GM13976 (cell line): ENCODE results near the gene TLX2.

Source experiments
- DNase-seq: peaks from one replicate; pipeline ENCODE4 v3.0.0; 2012; ENCODE audit warnings: low spot score
- in situ Hi-C: fragments of 300-500 bp; cut with MboI; formaldehyde crosslinking; loops from one replicate; pipeline ENCODE4 v1.12.0; 2022; ENCODE audit warnings: low sequenced_read_pairs, mixed read lengths, inconsistent platforms; ENCODE audit not compliant: unreplicated experiment
- TF ChIP-seq, protein P1 (sequence below): IDR thresholded peaks from 2 replicates; pipeline ENCODE4 v1.5.1; 2012; ENCODE audit warnings: borderline replicate concordance, mild to moderate bottlenecking; ENCODE audit not compliant: insufficient read depth; ENCODE audit errors: extremely low read depth, missing control alignments, control extremely low read depth

The TLX2 gene

DNA sequence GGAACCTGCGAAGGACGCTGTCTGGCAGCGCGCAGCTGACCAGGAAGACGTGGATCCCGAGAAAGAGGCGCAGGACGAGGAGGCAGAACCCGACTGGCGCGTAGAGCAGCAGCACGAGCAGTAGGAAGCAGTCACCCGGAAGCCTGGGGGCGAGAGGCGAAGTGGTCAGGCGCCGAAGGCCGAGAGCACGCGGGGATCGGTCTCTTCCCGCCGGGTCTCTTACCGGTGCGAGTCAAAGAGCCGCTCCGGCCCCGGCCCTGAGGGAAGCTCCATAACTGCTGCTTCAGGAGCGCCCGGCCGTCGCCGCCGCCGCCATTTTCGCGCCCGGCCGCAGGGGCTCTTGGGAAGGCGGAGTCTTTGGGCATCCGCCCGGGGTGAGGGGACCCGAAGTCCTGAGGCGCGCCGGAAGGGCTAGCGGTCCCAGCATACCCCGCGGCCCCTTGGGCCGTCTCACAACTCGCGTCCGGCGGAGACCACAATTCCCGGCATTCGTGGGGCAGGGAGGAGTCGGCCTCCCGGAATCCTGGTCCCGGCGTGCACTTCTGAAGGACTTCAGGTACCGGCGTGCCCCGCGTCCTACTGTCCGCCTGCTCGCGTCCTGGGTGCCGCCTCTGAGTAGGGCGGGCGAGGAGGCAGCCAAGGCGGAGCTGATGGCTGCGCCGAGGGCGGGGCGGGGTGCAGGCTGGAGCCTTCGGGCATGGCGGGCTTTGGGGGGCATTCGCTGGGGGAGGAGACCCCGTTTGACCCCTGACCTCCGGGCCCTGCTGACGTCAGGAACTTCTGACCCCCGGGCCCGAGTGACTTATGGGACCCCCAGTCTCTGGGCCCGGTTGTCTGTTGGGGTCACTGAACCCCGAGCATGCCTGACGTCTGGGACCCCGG is 15.3 kb downstream of the TLX2 start, which contains the start of the genes AUP1 and HTRA2:
Gene AUP1 (minus strand): TSS at position 350 of the 882 bp plus-strand sequence. CDS start 77 bp downstream, at position 273.
Gene HTRA2 (plus strand): TSS at position 577 of the 882 bp plus-strand sequence. CDS start 74 bp downstream, at position 651.
- TF ChIP-seq, protein P1, sequence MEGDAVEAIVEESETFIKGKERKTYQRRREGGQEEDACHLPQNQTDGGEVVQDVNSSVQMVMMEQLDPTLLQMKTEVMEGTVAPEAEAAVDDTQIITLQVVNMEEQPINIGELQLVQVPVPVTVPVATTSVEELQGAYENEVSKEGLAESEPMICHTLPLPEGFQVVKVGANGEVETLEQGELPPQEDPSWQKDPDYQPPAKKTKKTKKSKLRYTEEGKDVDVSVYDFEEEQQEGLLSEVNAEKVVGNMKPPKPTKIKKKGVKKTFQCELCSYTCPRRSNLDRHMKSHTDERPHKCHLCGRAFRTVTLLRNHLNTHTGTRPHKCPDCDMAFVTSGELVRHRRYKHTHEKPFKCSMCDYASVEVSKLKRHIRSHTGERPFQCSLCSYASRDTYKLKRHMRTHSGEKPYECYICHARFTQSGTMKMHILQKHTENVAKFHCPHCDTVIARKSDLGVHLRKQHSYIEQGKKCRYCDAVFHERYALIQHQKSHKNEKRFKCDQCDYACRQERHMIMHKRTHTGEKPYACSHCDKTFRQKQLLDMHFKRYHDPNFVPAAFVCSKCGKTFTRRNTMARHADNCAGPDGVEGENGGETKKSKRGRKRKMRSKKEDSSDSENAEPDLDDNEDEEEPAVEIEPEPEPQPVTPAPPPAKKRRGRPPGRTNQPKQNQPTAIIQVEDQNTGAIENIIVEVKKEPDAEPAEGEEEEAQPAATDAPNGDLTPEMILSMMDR, result no peak
- in situ Hi-C loops, result loop anchor here (10.0 kb wide), 1 partner anchor 55 kb away; no protein-coding TSS in a partner anchor
- peak; percentile 99 for DNase-seq

DNA sequence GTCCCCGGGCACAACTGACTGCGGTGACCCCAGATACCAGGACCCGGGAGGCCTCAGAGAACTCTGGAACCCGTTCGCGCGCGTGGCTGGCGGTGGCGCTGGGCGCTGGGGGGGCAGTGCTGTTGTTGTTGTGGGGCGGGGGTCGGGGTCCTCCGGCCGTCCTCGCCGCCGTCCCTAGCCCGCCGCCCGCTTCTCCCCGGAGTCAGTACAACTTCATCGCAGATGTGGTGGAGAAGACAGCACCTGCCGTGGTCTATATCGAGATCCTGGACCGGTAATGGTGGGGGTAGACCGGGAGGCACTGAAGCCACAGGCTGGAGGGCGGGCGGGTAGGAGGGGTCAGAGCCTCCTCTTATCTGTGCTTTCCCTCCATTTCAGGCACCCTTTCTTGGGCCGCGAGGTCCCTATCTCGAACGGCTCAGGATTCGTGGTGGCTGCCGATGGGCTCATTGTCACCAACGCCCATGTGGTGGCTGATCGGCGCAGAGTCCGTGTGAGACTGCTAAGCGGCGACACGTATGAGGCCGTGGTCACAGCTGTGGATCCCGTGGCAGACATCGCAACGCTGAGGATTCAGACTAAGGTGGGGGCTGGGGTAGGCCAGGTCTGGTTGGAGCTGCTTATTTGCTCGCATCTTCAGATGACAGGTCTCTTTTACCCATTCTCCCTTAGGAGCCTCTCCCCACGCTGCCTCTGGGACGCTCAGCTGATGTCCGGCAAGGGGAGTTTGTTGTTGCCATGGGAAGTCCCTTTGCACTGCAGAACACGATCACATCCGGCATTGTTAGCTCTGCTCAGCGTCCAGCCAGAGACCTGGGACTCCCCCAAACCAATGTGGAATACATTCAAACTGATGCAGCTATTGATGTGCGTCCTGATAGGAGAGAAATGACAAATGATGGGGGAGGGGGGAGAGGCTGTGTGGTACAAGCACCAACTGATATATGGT is 16.3 kb downstream of the TLX2 start:
- DNase-seq, result peak; percentile 85
- in situ Hi-C loops, result loop anchor here (10.0 kb wide), 1 partner anchor 54 kb away; no protein-coding TSS in a partner anchor
- TF ChIP-seq, protein P1, result no peak

DNA sequence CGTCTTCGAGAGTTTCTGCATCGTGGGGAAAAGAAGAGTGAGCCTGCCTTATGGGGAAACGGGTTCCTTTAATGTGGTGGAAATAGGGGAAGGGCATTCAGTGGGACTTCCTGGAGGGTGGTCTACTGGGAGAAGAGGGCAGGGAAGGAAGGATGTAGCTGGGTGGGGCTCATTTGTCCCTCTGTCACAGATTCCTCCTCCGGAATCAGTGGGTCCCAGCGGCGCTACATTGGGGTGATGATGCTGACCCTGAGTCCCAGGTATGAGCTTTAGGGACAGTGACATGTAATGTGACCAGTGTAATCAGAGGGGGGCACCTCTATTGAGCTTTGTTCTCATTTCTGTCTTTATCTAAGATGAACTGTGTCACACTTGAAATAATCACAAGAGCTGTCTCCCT is 17.4 kb downstream of the TLX2 start:
- in situ Hi-C loops, result loop anchor here (10.0 kb wide), 1 partner anchor 53 kb away; no protein-coding TSS in a partner anchor
- no peak for DNase-seq
- TF ChIP-seq, protein P1, result no peak

GRCh38 chr2:74532222-74532621 is 18.0 kb downstream of the TLX2 start:
- TF ChIP-seq, protein P1, result no peak
- in situ Hi-C loops, result loop anchor here (10.0 kb wide), 1 partner anchor 53 kb away; no protein-coding TSS in a partner anchor
- no peak for DNase-seq

DNA sequence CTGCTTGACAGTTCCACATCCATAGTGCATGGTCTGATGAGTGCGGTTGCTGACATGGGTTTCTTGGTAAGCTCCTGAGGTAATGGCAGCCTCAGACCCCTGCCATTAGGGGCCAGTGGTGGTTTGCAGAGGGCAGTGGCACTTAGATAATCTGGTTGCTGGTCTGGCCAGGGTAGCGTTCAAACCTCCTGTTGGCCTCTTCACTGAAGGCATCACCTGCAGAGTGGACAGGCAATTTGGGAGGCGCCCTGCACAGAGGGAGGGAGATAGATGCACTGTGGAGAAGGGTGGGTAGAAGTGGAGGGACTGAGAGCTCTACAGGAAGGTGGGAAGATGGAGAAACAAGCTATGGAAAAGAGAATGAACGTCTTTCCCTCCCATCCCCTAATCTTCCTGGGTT is 19.2 kb downstream of the TLX2 start:
- TF ChIP-seq, protein P1, result no peak
- no peak for DNase-seq
- in situ Hi-C loops, result loop anchor here (10.0 kb wide), 1 partner anchor 51 kb away; no protein-coding TSS in a partner anchor

- no peak for DNase-seq
- in situ Hi-C loops, result loop anchor here (10.0 kb wide), 1 partner anchor 50 kb away; no protein-coding TSS in a partner anchor
- TF ChIP-seq, protein P1, result no peak
Measured at GRCh38 chr2:74534411-74534810, 20.2 kb downstream of the TLX2 start.
